GM23338 (cell line): ENCODE results near the gene DGKB.

Experiments
- CREB1 ChIP-seq: fragments of 250-450 bp; sonication (Bioruptor Pico); IDR thresholded peaks from 2 replicates; pipeline ENCODE4 v1.5.0; 2020; ENCODE audit warnings: low read depth, mild to moderate bottlenecking, moderate library complexity
- CTCF ChIP-seq, 2 experiments: fragments of 200-600 bp in 1 of 2; sonication (generic) in 1 of 2; conservative IDR thresholded peaks; 2 replicates each; pipeline versions ENCODE4 v1.5.1 to v1.6.1; 2016 to 2017; ENCODE audit warnings: antibody characterized with exemption in 2 of 2, low read depth in 2 of 2, mild to moderate bottlenecking in 2 of 2, moderate library complexity in 1 of 2
- EZH2 ChIP-seq: fragments of 200-600 bp; sonication (generic); IDR thresholded peaks from one replicate; pipeline ENCODE4 v1.8.0; 2017; ENCODE audit warnings: antibody characterized with exemption, mild to moderate bottlenecking, low read depth; ENCODE audit not compliant: unreplicated experiment
- EZH2phosphoT487 ChIP-seq: fragments of 200-600 bp; sonication (generic); IDR thresholded peaks from one replicate; pipeline ENCODE4 v1.8.1; 2018; ENCODE audit warnings: antibody characterized with exemption; ENCODE audit not compliant: unreplicated experiment
- POLR2AphosphoS5 ChIP-seq: IDR thresholded peaks from 2 replicates; pipeline ENCODE4 v1.6.1; 2016; ENCODE audit warnings: antibody characterized with exemption, low read depth
- REST ChIP-seq: IDR thresholded peaks from one replicate; pipeline ENCODE4 v1.6.1; 2018; ENCODE audit warnings: antibody characterized with exemption; ENCODE audit not compliant: unreplicated experiment
- STAT1 ChIP-seq: IDR thresholded peaks from one replicate; pipeline ENCODE4 v1.6.1; 2016; ENCODE audit warnings: antibody characterized with exemption; ENCODE audit not compliant: unreplicated experiment
- ZNF331 ChIP-seq: fragments of 250-450 bp; sonication (Bioruptor Pico); IDR thresholded peaks from 2 replicates; pipeline ENCODE4 v1.5.0; 2020; ENCODE audit warnings: low read depth, mild to moderate bottlenecking, moderate library complexity

GRCh38 chr7:14688208-14688607, 214.3 kb downstream of the DGKB start:
- no peak for TF ChIP-seq CTCF (conservative IDR thresholded peaks at IDR 0.05; ENCODE audit: low read depth in 2 of 2)
- TF ChIP-seq EZH2, result no peak
- TF ChIP-seq CREB1 (CRISPR knock-in tag), result no peak
- no peak for TF ChIP-seq POLR2AphosphoS5
- TF ChIP-seq EZH2phosphoT487, result no peak
- TF ChIP-seq STAT1, result no peak
- no peak for TF ChIP-seq REST
- no peak for TF ChIP-seq ZNF331 (CRISPR knock-in tag)
